ENCODE results near the gene JAZF1. TPM values are rescaled to one million over a fixed set of nuclear protein-coding genes. Genes with fewer than 3 reads are reported as not detected.

Gene JAZF1
- total RNA-seq, 4 donors from 2014 or later: 27.8 to 36.5 (median 30.5) TPM

DNA sequence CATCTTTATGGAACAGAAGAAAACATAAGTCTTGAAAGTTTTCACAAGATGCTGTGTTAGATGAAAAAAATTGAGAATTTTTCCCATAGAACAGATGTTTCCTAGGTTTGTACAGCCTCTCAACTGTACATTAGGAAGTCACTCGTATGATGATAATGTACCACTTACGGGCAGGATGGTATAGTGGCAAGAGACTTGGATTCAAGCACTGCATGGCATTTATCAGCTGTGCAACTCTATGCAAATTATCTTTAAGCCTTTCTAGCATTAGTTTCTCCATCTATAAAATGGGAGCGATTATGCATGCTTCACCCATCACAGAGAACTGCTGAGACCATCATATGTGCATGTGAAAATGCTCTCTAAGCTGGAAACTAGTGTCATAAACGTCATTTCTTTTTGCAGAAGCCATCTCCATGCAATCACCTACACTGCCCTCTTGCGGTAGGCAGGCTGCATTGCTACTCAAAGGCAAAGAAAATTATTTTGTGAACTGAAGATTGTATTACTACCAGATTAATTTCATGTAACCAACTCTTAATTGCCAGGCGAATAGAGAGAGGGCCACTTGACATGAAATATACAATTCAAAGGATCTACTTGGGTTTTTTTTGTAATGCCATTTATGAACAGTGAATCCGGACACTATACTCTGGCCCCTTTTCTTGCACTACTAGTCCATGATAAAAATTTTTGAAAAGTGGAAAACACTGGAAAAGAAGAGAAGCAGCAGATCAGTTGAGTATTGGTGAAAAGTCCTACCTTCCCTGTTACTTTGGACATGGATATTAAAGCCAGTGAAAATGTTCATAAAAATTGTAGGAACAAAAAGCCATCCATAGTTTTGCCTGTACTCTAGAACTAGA, 102.3 kb downstream of the JAZF1 start:
- 22 to 37% methylated on average over 5 to 7 of the region's 7 CpGs for WGBS, 2 donors (ENCODE audit: low coverage in 1 of 2)
- no peak overlapping the region for H3K4me3 ChIP-seq
- TF ChIP-seq POLR2A (IDR thresholded peaks at IDR 0.05) (no peak), CTCF (IDR thresholded peaks at IDR 0.05) (peak; percentile 86 to 97 (median 92))
- H3K27me3 ChIP-seq: no peaks in the 10 kb centered on the region
- H3K27ac ChIP-seq: no peak overlapping the region
- H3K9me3 ChIP-seq: no peaks in the 10 kb centered on the region
- H3K36me3 ChIP-seq: no peaks in the 10 kb centered on the region
- H3K4me1 ChIP-seq: peaks cover 4 to 47% (median 8%) of the 10 kb centered on the region in 3 donors
- ATAC-seq: no peak

- H3K9me3 ChIP-seq: no peaks in the 10 kb centered on the region
- WGBS, 2 donors (ENCODE audit: low coverage in 1 of 2): 81 to 95% methylated on average over 2 of the region's 2 CpGs
- ATAC-seq: no peak
- H3K36me3 ChIP-seq: no peaks in the 10 kb centered on the region
- no peak for TF ChIP-seq POLR2AphosphoS5 (IDR thresholded peaks at IDR 0.05)
- TF ChIP-seq EP300 (IDR thresholded peaks at IDR 0.05): no peak
- no peak for TF ChIP-seq POLR2A (IDR thresholded peaks at IDR 0.05)
- no peak for TF ChIP-seq CTCF (IDR thresholded peaks at IDR 0.05)
- H3K27me3 ChIP-seq: no peaks in the 10 kb centered on the region
- H3K4me1 ChIP-seq: peaks cover 2 to 47% (median 3%) of the 10 kb centered on the region in 3 donors
- no peak overlapping the region for H3K4me3 ChIP-seq
- H3K27ac ChIP-seq: no peak overlapping the region
Measured at GRCh38 chr7:28077616-28078015, 103.0 kb downstream of the JAZF1 start.

DNA sequence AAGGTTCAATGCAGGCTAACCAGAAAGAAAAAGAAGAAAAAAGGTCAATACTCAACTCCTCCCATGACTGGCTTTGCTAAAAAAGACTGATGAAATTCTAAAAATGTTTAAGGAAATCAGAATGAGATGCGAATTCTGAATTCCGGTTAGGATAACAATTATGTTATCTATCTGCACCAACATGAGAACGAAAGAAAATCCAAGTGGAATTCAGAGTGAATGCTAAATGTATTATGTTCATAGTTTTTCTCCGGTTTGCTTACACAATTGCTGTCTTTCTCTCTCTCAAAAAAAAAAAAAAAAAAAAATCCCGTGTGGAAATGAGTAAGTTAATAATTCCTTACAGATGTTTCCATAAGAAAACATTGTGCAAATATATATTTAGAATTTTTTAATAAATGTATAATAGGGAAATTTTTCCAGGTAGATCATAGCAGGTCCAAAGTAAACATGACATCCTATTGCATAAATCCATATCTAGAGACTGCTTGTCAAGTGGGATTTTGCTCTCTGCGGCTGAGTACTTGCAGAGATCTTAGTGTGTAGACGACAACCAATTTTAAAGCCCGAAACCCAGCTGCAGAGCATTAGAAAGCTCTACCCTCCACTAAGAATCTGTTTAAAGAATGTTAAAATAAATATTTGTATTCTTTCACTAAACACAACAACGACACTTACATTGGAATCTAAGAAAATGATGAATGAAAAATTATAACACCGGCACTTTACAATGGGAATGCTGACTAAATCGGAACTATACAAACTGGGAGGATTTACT, 104.0 kb downstream of the JAZF1 start:
- no peak overlapping the region for H3K4me3 ChIP-seq
- H3K27ac ChIP-seq: no peak overlapping the region
- H3K4me1 ChIP-seq: peaks cover 2 to 47% (median 3%) of the 10 kb centered on the region in 3 donors
- H3K27me3 ChIP-seq: no peaks in the 10 kb centered on the region
- ATAC-seq: no peak
- WGBS, 2 donors (ENCODE audit: low coverage in 1 of 2): 63% methylated on average over 10 to 11 of the region's 11 CpGs
- no peaks in the 10 kb centered on the region for H3K9me3 ChIP-seq
- TF ChIP-seq CTCF (IDR thresholded peaks at IDR 0.05): no peak
- TF ChIP-seq POLR2AphosphoS5 (IDR thresholded peaks at IDR 0.05): no peak
- no peak for TF ChIP-seq POLR2A (IDR thresholded peaks at IDR 0.05)
- TF ChIP-seq EP300 (IDR thresholded peaks at IDR 0.05): no peak
- H3K36me3 ChIP-seq: no peaks in the 10 kb centered on the region

- no peaks in the 10 kb centered on the region for H3K36me3 ChIP-seq
- TF ChIP-seq CTCF (IDR thresholded peaks at IDR 0.05) (no peak), EP300 (IDR thresholded peaks at IDR 0.05) (no peak), POLR2AphosphoS5 (IDR thresholded peaks at IDR 0.05) (no peak), POLR2A (IDR thresholded peaks at IDR 0.05) (no peak)
Measured at GRCh38 chr7:28075674-28076358, 104.8 kb downstream of the JAZF1 start.

More at GRCh38 chr7:28075674-28076358, 104.8 kb downstream of the JAZF1 start:
- 66 to 75% methylated on average over 3 of the region's 3 CpGs for WGBS, 2 donors (ENCODE audit: low coverage in 1 of 2)
- Histone ChIP-seq H3K9me3 (no peaks in the 10 kb centered on the region), H3K27me3 (no peaks in the 10 kb centered on the region), H3K27ac (no peak overlapping the region), H3K4me3 (no peak overlapping the region), H3K4me1 (peaks cover 3 to 49% (median 3%) of the 10 kb centered on the region in 3 donors)
- ATAC-seq: no peak

Data from gastroesophageal sphincter (tissue), 4 donors.